Measurements from ENCODE around the gene ZBTB21.

GRCh38 chr21:41953831-41954653 is 56.1 kb downstream of the ZBTB21 start, which contains the start of gene C2CD2:
- TF ChIP-seq CTCF (IDR thresholded peaks at IDR 0.05) (no peak), POLR2A (IDR thresholded peaks at IDR 0.05) (no peak)

Data from stomach (tissue), 4 donors.